K562 (cell line): ENCODE results near the gene RIMBP3C. TPM values are rescaled to one million over a fixed set of nuclear protein-coding genes. Genes with fewer than 3 reads are reported as not detected.

Experiments used
- HIVEP1 ChIP-seq: fragments of 250-450 bp; sonication (Bioruptor Pico); IDR thresholded peaks from 2 replicates; pipeline ENCODE4 v1.4.0; 2020; ENCODE audit warnings: mild to moderate bottlenecking
- KLF6 ChIP-seq: fragments of 250-450 bp; sonication (Bioruptor Pico); IDR thresholded peaks from 2 replicates; pipeline ENCODE4 v1.4.0; 2020; ENCODE audit warnings: mild to moderate bottlenecking, moderate library complexity, borderline replicate concordance
- MLX ChIP-seq, 2 experiments: fragments of 450-650 bp in 1 of 2; sonication (generic) in 1 of 2; formaldehyde crosslinking; conservative IDR thresholded peaks; 2 replicates each; pipeline versions ENCODE4 v1.4.0 to v1.8.1; 2020 to 2022; ENCODE audit warnings: mild to moderate bottlenecking in 1 of 2, missing genetic modification reagents in 1 of 2
- MXI1 ChIP-seq: IDR thresholded peaks from 2 replicates; pipeline ENCODE4 v1.6.1; 2011; ENCODE audit warnings: low read depth, mild to moderate bottlenecking, improper control_type of control experiment, low read length
- RERE ChIP-seq: sonication (generic); formaldehyde crosslinking; IDR thresholded peaks from 2 replicates; pipeline ENCODE4 v1.8.0; 2023; ENCODE audit warnings: missing genetic modification reagents, mild to moderate bottlenecking, borderline replicate concordance
- SMAD1 ChIP-seq: fragments of 150-350 bp; IDR thresholded peaks from 2 replicates; pipeline ENCODE4 v1.6.1; 2014; ENCODE audit warnings: low read length, low read depth; ENCODE audit not compliant: partially characterized antibody
- ZC3H11A ChIP-seq: IDR thresholded peaks from 2 replicates; pipeline ENCODE4 v1.6.1; 2012; ENCODE audit warnings: low read depth, low read length, improper control_type of control experiment
- ZNF75A ChIP-seq: fragments of 450-650 bp; formaldehyde crosslinking; IDR thresholded peaks from 2 replicates; pipeline ENCODE4 v1.4.0; 2020; ENCODE audit warnings: mild to moderate bottlenecking
- polyA plus RNA-seq, 8 experiments: library from polyadenylated mRNA; depleted of rRNA in 4 of 8; stranded (reverse) in 5 of 8; unstranded in 3 of 8; fragments of >200 nt; fragmentation: Nextera tagmentation in 2 of 8; fragmentation: Illumina TruSeq in 1 of 8; extraction: Ambion mirVana in 2 of 8; extraction: Trizol in 1 of 8; gene quantifications; 2 replicates each; pipeline versions ENCODE4 v1.2.1 to v1.2.3, GENCODE V29; 2011 to 2014; ENCODE audit warnings: inconsistent platforms in 1 of 8, missing spikeins in 1 of 8
- total RNA-seq, 7 experiments: library from RNA; depleted of rRNA in 6 of 7; stranded (reverse); fragments of >200 nt in 6 of 7; fragmentation: Illumina TruSeq in 2 of 7; extraction: Trizol in 2 of 7; gene quantifications; 2 replicates each; pipeline versions ENCODE4 v1.2.1 to v1.2.3, GENCODE V29; 2011 to 2021; ENCODE audit warnings: low replicate concordance in 1 of 7
- TF ChIP-seq, protein P1 (sequence below): fragments of 450-650 bp; formaldehyde crosslinking; IDR thresholded peaks from 2 replicates; pipeline ENCODE4 v1.4.0; 2022; ENCODE audit warnings: missing genetic modification characterization
- TF ChIP-seq, protein P2 (sequence below): fragments of 450-650 bp; IDR thresholded peaks from 2 replicates; pipeline ENCODE4 v1.6.1; 2017; ENCODE audit warnings: antibody characterized with exemption
- TF ChIP-seq, protein P3 (sequence below): sonication (generic); formaldehyde crosslinking; IDR thresholded peaks from 2 replicates; pipeline ENCODE4 v1.8.1; 2023; ENCODE audit warnings: mild to moderate bottlenecking, missing genetic modification reagents, moderate library complexity
- TF ChIP-seq, protein P4 (sequence below): sonication (generic); formaldehyde crosslinking; IDR thresholded peaks from 2 replicates; pipeline ENCODE4 v1.8.1; 2023; ENCODE audit warnings: mild to moderate bottlenecking, missing genetic modification reagents

Gene RIMBP3C
- total and polyA plus RNA-seq, 9 of the 15 experiments (the other 6 are each of a cell fraction or from before 2014, with no cell fraction given): 0.09 to 0.98 (median 0.17) TPM; not detected in 2

GRCh38 chr22:21568347-21569075 lies 17.2 kb upstream of the RIMBP3C start (continued):
- peak; percentile 38; the same call in 1 of the 2 replicates for TF ChIP-seq MXI1
- peak in 1 of 2 experiments; percentile 63; a peak in 1 of 4 replicates for TF ChIP-seq MLX (CRISPR knock-in tag; conservative IDR thresholded peaks at IDR 0.05)
- 0 out of 2 replicates have a peak, but pooled peaks have one; percentile 60 for TF ChIP-seq ZNF75A (CRISPR knock-in tag)
- TF ChIP-seq KLF6 (CRISPR knock-in tag): 0 out of 2 replicates have a peak, but pooled peaks have one; percentile 48
- no peak for TF ChIP-seq RERE (CRISPR knock-in tag)
- TF ChIP-seq, protein P1, sequence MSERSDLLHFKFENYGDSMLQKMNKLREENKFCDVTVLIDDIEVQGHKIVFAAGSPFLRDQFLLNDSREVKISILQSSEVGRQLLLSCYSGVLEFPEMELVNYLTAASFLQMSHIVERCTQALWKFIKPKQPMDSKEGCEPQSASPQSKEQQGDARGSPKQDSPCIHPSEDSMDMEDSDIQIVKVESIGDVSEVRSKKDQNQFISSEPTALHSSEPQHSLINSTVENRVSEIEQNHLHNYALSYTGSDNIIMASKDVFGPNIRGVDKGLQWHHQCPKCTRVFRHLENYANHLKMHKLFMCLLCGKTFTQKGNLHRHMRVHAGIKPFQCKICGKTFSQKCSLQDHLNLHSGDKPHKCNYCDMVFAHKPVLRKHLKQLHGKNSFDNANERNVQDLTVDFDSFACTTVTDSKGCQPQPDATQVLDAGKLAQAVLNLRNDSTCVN (CRISPR knock-in tag): peak; percentile 92; the same call in 1 of the 2 replicates
- 0 out of 2 replicates have a peak, but pooled peaks have one; percentile 53 for TF ChIP-seq ZC3H11A
- TF ChIP-seq, protein P2, sequence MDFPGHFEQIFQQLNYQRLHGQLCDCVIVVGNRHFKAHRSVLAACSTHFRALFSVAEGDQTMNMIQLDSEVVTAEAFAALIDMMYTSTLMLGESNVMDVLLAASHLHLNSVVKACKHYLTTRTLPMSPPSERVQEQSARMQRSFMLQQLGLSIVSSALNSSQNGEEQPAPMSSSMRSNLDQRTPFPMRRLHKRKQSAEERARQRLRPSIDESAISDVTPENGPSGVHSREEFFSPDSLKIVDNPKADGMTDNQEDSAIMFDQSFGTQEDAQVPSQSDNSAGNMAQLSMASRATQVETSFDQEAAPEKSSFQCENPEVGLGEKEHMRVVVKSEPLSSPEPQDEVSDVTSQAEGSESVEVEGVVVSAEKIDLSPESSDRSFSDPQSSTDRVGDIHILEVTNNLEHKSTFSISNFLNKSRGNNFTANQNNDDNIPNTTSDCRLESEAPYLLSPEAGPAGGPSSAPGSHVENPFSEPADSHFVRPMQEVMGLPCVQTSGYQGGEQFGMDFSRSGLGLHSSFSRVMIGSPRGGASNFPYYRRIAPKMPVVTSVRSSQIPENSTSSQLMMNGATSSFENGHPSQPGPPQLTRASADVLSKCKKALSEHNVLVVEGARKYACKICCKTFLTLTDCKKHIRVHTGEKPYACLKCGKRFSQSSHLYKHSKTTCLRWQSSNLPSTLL: no peak
- TF ChIP-seq, protein P3, sequence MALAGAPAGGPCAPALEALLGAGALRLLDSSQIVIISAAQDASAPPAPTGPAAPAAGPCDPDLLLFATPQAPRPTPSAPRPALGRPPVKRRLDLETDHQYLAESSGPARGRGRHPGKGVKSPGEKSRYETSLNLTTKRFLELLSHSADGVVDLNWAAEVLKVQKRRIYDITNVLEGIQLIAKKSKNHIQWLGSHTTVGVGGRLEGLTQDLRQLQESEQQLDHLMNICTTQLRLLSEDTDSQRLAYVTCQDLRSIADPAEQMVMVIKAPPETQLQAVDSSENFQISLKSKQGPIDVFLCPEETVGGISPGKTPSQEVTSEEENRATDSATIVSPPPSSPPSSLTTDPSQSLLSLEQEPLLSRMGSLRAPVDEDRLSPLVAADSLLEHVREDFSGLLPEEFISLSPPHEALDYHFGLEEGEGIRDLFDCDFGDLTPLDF: no peak
- TF ChIP-seq, protein P4, sequence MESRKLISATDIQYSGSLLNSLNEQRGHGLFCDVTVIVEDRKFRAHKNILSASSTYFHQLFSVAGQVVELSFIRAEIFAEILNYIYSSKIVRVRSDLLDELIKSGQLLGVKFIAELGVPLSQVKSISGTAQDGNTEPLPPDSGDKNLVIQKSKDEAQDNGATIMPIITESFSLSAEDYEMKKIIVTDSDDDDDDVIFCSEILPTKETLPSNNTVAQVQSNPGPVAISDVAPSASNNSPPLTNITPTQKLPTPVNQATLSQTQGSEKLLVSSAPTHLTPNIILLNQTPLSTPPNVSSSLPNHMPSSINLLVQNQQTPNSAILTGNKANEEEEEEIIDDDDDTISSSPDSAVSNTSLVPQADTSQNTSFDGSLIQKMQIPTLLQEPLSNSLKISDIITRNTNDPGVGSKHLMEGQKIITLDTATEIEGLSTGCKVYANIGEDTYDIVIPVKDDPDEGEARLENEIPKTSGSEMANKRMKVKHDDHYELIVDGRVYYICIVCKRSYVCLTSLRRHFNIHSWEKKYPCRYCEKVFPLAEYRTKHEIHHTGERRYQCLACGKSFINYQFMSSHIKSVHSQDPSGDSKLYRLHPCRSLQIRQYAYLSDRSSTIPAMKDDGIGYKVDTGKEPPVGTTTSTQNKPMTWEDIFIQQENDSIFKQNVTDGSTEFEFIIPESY (CRISPR knock-in tag): peak; percentile 56; the same call in 1 of the 2 replicates
- TF ChIP-seq SMAD1: no peak
- peak; percentile 83; the same call in 1 of the 2 replicates for TF ChIP-seq HIVEP1 (CRISPR knock-in tag)
